H9 (cell line): ENCODE measurements around the gene ATG4D. TPM values are rescaled to one million over a fixed set of nuclear protein-coding genes. Genes with fewer than 3 reads are reported as not detected.

Source experiments
- DNase-seq: peaks from one replicate; pipeline ENCODE4 v3.0.0-alpha.2; 2017
- H2AFZ ChIP-seq: one replicate; pipeline ENCODE4 v1.6.1; 2013; ENCODE audit warnings: mild to moderate bottlenecking, low read length, control low read depth, moderate library complexity
- H2AK5ac ChIP-seq: 2 replicates; pipeline ENCODE4 v1.6.1; 2013; ENCODE audit warnings: low read length, control low read depth, mixed read lengths; ENCODE audit not compliant: insufficient read length
- H2BK120ac ChIP-seq: one replicate; pipeline ENCODE4 v1.6.1; 2013; ENCODE audit warnings: low read depth, mild to moderate bottlenecking, low read length, control low read depth, inconsistent platforms; ENCODE audit not compliant: poor library complexity, severe bottlenecking
- H2BK12ac ChIP-seq: 2 replicates; pipeline ENCODE4 v1.6.1; 2013; ENCODE audit warnings: low read length, control low read depth, mixed read lengths, low read depth; ENCODE audit not compliant: insufficient read length
- H2BK15ac ChIP-seq: 2 replicates; pipeline ENCODE4 v1.6.1; 2013; ENCODE audit warnings: low read depth, low read length, control low read depth
- H2BK20ac ChIP-seq: one replicate; pipeline ENCODE4 v1.6.1; 2013; ENCODE audit warnings: low read depth, mild to moderate bottlenecking, low read length, control low read depth, inconsistent platforms; ENCODE audit not compliant: poor library complexity, severe bottlenecking
- H2BK5ac ChIP-seq: 2 replicates; pipeline ENCODE4 v1.6.1; 2013; ENCODE audit warnings: low read length, control low read depth, mixed read lengths; ENCODE audit not compliant: insufficient read length
- H3K14ac ChIP-seq: 2 replicates; pipeline ENCODE4 v1.6.1; 2013; ENCODE audit warnings: low read length, control low read depth; ENCODE audit not compliant: insufficient read depth
- H3K18ac ChIP-seq: 2 replicates; pipeline ENCODE4 v1.6.1; 2013; ENCODE audit warnings: low read depth, mild to moderate bottlenecking, mixed read lengths, low read length, control low read depth; ENCODE audit not compliant: insufficient read length
- H3K23ac ChIP-seq: 2 replicates; pipeline ENCODE4 v1.6.1; 2013; ENCODE audit warnings: low read length, control low read depth, mixed read lengths, low read depth; ENCODE audit not compliant: insufficient read length
- H3K23me2 ChIP-seq: 2 replicates; pipeline ENCODE4 v1.6.1; 2013; ENCODE audit warnings: low read depth, mild to moderate bottlenecking, mixed read lengths, low read length, control low read depth; ENCODE audit not compliant: insufficient read length, poor library complexity, severe bottlenecking
- H3K27ac ChIP-seq: 2 replicates; pipeline ENCODE4 v1.5.1; 2013; ENCODE audit warnings: low read length, control low read depth, mixed read lengths, low read depth; ENCODE audit not compliant: insufficient read length
- H3K27me3 ChIP-seq: 2 replicates; pipeline ENCODE4 v1.6.1; 2013; ENCODE audit warnings: low read length, control low read depth, inconsistent platforms; ENCODE audit not compliant: insufficient read depth
- H3K4ac ChIP-seq: 2 replicates; pipeline ENCODE4 v1.6.1; 2013; ENCODE audit warnings: low read depth, mild to moderate bottlenecking, control low read depth, inconsistent platforms, low read length, moderate library complexity
- H3K4me1 ChIP-seq: 2 replicates; pipeline ENCODE4 v1.6.1; 2013; ENCODE audit warnings: low read length, control low read depth, inconsistent platforms; ENCODE audit not compliant: insufficient read depth
- H3K4me2 ChIP-seq: 2 replicates; pipeline ENCODE4 v1.6.1; 2013; ENCODE audit warnings: low read length, control low read depth, mixed read lengths; ENCODE audit not compliant: insufficient read length, insufficient read depth
- H3K56ac ChIP-seq: 2 replicates; pipeline ENCODE4 v1.6.1; 2013; ENCODE audit warnings: low read depth, mild to moderate bottlenecking, mixed read lengths, low read length, control low read depth; ENCODE audit not compliant: insufficient read length
- H3K79me1 ChIP-seq: 2 replicates; pipeline ENCODE4 v1.6.1; 2013; ENCODE audit warnings: low read depth, mild to moderate bottlenecking, moderate library complexity, low read length, control low read depth, inconsistent platforms; ENCODE audit not compliant: insufficient read depth, poor library complexity, severe bottlenecking
- H3K79me2 ChIP-seq: 2 replicates; pipeline ENCODE4 v1.6.1; 2013; ENCODE audit warnings: low read length, control low read depth, inconsistent platforms; ENCODE audit not compliant: insufficient read depth
- H3K9ac ChIP-seq: 2 replicates; pipeline ENCODE4 v1.6.1; 2013; ENCODE audit warnings: low read length, control low read depth, mixed read lengths; ENCODE audit not compliant: insufficient read length; ENCODE audit errors: extremely low read depth
- H3K9me3 ChIP-seq: one replicate; pipeline ENCODE4 v1.6.1; 2013; ENCODE audit warnings: low read depth, low read length, inconsistent platforms; ENCODE audit not compliant: control insufficient read depth
- H3T11ph ChIP-seq: one replicate; pipeline ENCODE4 v1.6.1; 2013; ENCODE audit warnings: mild to moderate bottlenecking, low read length, control low read depth, inconsistent platforms
- H4K20me1 ChIP-seq: one replicate; pipeline ENCODE4 v1.6.1; 2013; ENCODE audit not compliant: control insufficient read depth, insufficient read length, insufficient read depth
- H4K5ac ChIP-seq: 2 replicates; pipeline ENCODE4 v1.6.1; 2013; ENCODE audit warnings: low read depth, mild to moderate bottlenecking, mixed read lengths, low read length, control low read depth; ENCODE audit not compliant: insufficient read length
- H4K8ac ChIP-seq: replicated peaks from 2 replicates; pipeline ENCODE4 v1.6.1; 2013; ENCODE audit warnings: low read length, control low read depth, mixed read lengths, low read depth; ENCODE audit not compliant: insufficient read length
- H4K91ac ChIP-seq: 2 replicates; pipeline ENCODE4 v1.6.1; 2013; ENCODE audit warnings: low read depth, mild to moderate bottlenecking, moderate library complexity, mixed read lengths, low read length, control low read depth; ENCODE audit not compliant: insufficient read length
- H3K27ac Mint-ChIP-seq, 3 experiments: 2 replicates in 2 of 3; 3 replicates in 1 of 3; pipeline ENCODE4 v1.8.0; 2020 to 2021; ENCODE audit warnings: mixed read lengths in 3 of 3, mild to moderate bottlenecking in 1 of 3, moderate library complexity in 1 of 3
- H3K27me3 Mint-ChIP-seq: 2 replicates; pipeline ENCODE4 v1.8.0; 2021; ENCODE audit warnings: low read depth, mild to moderate bottlenecking, moderate library complexity, mixed read lengths
- H3K36me3 Mint-ChIP-seq, 3 experiments: 2 replicates in 2 of 3; 3 replicates in 1 of 3; pipeline ENCODE4 v1.8.0; 2020 to 2021; ENCODE audit warnings: low read depth in 3 of 3, mixed read lengths in 3 of 3; ENCODE audit not compliant: insufficient read depth in 1 of 3
- H3K4me1 Mint-ChIP-seq, 2 experiments: 2 replicates each; pipeline ENCODE4 v1.8.0; 2020; ENCODE audit warnings: mixed read lengths in 2 of 2
- H3K4me3 Mint-ChIP-seq, 2 experiments: 2 replicates in 1 of 2; 3 replicates in 1 of 2; pipeline ENCODE4 v1.8.0; 2020 to 2021; ENCODE audit warnings: mild to moderate bottlenecking in 2 of 2, mixed read lengths in 2 of 2, moderate library complexity in 1 of 2
- H3K9me3 Mint-ChIP-seq, 2 experiments: 2 replicates in 1 of 2; 3 replicates in 1 of 2; pipeline ENCODE4 v1.8.0; 2020; ENCODE audit warnings: mild to moderate bottlenecking in 2 of 2, mixed read lengths in 2 of 2, moderate library complexity in 1 of 2
- WGBS: extraction: QIAGEN DNeasy Blood & Tissue Kit; methylation state at CpG from one replicate; pipeline ENCODE4 v1.1.7; 2013; ENCODE audit warnings: missing lambda C conversion rate, low lambda C conversion rate, mixed read lengths; ENCODE audit not compliant: insufficient read length; ENCODE audit errors: extremely low coverage; 5-methylcytosine and 5-hydroxymethylcytosine counted together
- total RNA-seq: library from RNA; stranded (reverse); gene quantifications from 2 replicates; pipeline ENCODE4 v1.2.1, GENCODE V29; 2021
- TF ChIP-seq, protein P1 (sequence below): fragments of 200-600 bp; sonication (generic); conservative IDR thresholded peaks from 3 replicates; pipeline ENCODE4 v1.8.0; 2021; ENCODE audit warnings: antibody characterized with exemption, mild to moderate bottlenecking

Gene ATG4D
- total RNA-seq, 1 experiment from 2014 or later, result 55.8 TPM

GRCh38 chr19:10533646-10534386, 9.9 kb upstream of the ATG4D start:
- H3K4me3 Mint-ChIP-seq, result no peak overlapping the region
- Histone ChIP-seq H4K20me1 (no peaks in the 10 kb centered on the region), H3K79me1 (no peaks in the 10 kb centered on the region), H3K9me3 (no peaks in the 10 kb centered on the region), H3K4me2 (no peak overlapping the region), H2BK15ac (no peak overlapping the region), H2BK5ac (no peak overlapping the region), H2BK12ac (no peak overlapping the region), H3K18ac (no peak overlapping the region), H4K91ac (no peak overlapping the region), H3K27me3 (no peaks in the 10 kb centered on the region), H3T11ph (no peak overlapping the region), H3K23ac (no peak overlapping the region), H3K9ac (no peak overlapping the region), H3K14ac (no peak overlapping the region), H2AFZ (no peak overlapping the region), H4K8ac (no peak overlapping the region), H4K5ac (no peak overlapping the region), H3K79me2 (no peaks in the 10 kb centered on the region), H2BK120ac (no peak overlapping the region), H2BK20ac (no peak overlapping the region), H2AK5ac (no peak overlapping the region), H3K4me1 (no peaks in the 10 kb centered on the region), H3K4ac (no peak overlapping the region), H3K23me2 (no peaks in the 10 kb centered on the region), H3K27ac (no peak overlapping the region), H3K56ac (no peak overlapping the region)
- DNase-seq, result no peak
- H3K36me3 Mint-ChIP-seq, result no peaks in the 10 kb centered on the region
- WGBS, result no CpG with 5 or more reads among the region's 10 CpGs
- no peaks in the 10 kb centered on the region for H3K4me1 Mint-ChIP-seq
- H3K27ac Mint-ChIP-seq, result no peak overlapping the region
- TF ChIP-seq, protein P1, sequence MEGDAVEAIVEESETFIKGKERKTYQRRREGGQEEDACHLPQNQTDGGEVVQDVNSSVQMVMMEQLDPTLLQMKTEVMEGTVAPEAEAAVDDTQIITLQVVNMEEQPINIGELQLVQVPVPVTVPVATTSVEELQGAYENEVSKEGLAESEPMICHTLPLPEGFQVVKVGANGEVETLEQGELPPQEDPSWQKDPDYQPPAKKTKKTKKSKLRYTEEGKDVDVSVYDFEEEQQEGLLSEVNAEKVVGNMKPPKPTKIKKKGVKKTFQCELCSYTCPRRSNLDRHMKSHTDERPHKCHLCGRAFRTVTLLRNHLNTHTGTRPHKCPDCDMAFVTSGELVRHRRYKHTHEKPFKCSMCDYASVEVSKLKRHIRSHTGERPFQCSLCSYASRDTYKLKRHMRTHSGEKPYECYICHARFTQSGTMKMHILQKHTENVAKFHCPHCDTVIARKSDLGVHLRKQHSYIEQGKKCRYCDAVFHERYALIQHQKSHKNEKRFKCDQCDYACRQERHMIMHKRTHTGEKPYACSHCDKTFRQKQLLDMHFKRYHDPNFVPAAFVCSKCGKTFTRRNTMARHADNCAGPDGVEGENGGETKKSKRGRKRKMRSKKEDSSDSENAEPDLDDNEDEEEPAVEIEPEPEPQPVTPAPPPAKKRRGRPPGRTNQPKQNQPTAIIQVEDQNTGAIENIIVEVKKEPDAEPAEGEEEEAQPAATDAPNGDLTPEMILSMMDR, result no peak
- H3K27me3 Mint-ChIP-seq, result peaks cover 21% of the 10 kb centered on the region
- no peaks in the 10 kb centered on the region for H3K9me3 Mint-ChIP-seq
